GM21423 (cell line): ENCODE results near the gene KAZN.

ENCODE experiments used
- ATAC-seq: cut with Tn5 transposase; IDR thresholded peaks from one replicate; pipeline ENCODE4 v1.9.1; 2021; ENCODE audit warnings: mild to moderate bottlenecking, moderate library complexity; ENCODE audit not compliant: unreplicated experiment

Gene KAZN

GRCh38 chr1:15094719-15095495 is 496.4 kb downstream of the KAZN start:
- ATAC-seq = no peak

- ATAC-seq = no peak
These were observed 497.0 kb downstream of the KAZN start for GRCh38 chr1:15095496-15095875.

- ATAC-seq = no peak
These were observed 497.8 kb downstream of the KAZN start for GRCh38 chr1:15096293-15096692.

- ATAC-seq = no peak
These were observed 500.0 kb downstream of the KAZN start for GRCh38 chr1:15098176-15099125.

GRCh38 chr1:15099441-15100120 is 501.1 kb downstream of the KAZN start:
- ATAC-seq = no peak

- ATAC-seq = no peak
These were observed 501.8 kb downstream of the KAZN start for GRCh38 chr1:15100121-15100879.

GRCh38 chr1:15100880-15101760 is 502.6 kb downstream of the KAZN start:
- ATAC-seq = no peak

- no peak for ATAC-seq
These were observed 503.3 kb downstream of the KAZN start for GRCh38 chr1:15101801-15102200.

GRCh38 chr1:15102646-15103045 is 504.2 kb downstream of the KAZN start:
- ATAC-seq = no peak

GRCh38 chr1:15103211-15103610 is 504.7 kb downstream of the KAZN start:
- no peak for ATAC-seq

- ATAC-seq = no peak
These were observed 505.4 kb downstream of the KAZN start for GRCh38 chr1:15103906-15104305.

GRCh38 chr1:15104768-15105167 is 506.3 kb downstream of the KAZN start:
- ATAC-seq = no peak

GRCh38 chr1:15106608-15107007 is 508.1 kb downstream of the KAZN start:
- no peak for ATAC-seq

GRCh38 chr1:15107058-15107687 is 508.7 kb downstream of the KAZN start:
- no peak for ATAC-seq

- ATAC-seq = no peak
These were observed 509.4 kb downstream of the KAZN start for GRCh38 chr1:15107911-15108310.

- no peak for ATAC-seq
These were observed 511.8 kb downstream of the KAZN start for GRCh38 chr1:15110128-15110866.

GRCh38 chr1:15110867-15111230 is 512.4 kb downstream of the KAZN start:
- ATAC-seq = no peak

GRCh38 chr1:15113146-15113545 is 514.7 kb downstream of the KAZN start:
- no peak for ATAC-seq

GRCh38 chr1:15114884-15115283 is 516.4 kb downstream of the KAZN start:
- no peak for ATAC-seq
